Liver (tissue), 9 donors: ENCODE measurements around the gene ATP11A. TPM values are rescaled to one million over a fixed set of nuclear protein-coding genes. Genes with fewer than 3 reads are reported as not detected.

ENCODE experiments used
- DNase-seq: peaks from one replicate; pipeline ENCODE4 v3.0.0-alpha.2; 2017; ENCODE audit warnings: low spot score
- H3K27ac ChIP-seq, 2 donors: one replicate each; pipeline ENCODE4 v1.7.0; 2013; ENCODE audit warnings: inconsistent platforms in 2 of 2, low read length in 2 of 2, control low read depth in 1 of 2, low read depth in 1 of 2, mild to moderate bottlenecking in 1 of 2
- H3K27me3 ChIP-seq, 4 donors: one replicate each; pipeline versions ENCODE4 v1.6.1 to v1.7.0; 2013; ENCODE audit warnings: low read length in 3 of 4, inconsistent platforms in 1 of 4, mild to moderate bottlenecking in 1 of 4, moderate library complexity in 1 of 4; ENCODE audit not compliant: control insufficient read depth in 4 of 4, insufficient read depth in 4 of 4
- H3K36me3 ChIP-seq, 4 donors: one replicate each; pipeline versions ENCODE4 v1.6.1 to v1.7.0; 2013; ENCODE audit warnings: low read length in 3 of 4, mild to moderate bottlenecking in 3 of 4, low read depth in 1 of 4, moderate library complexity in 1 of 4; ENCODE audit not compliant: control insufficient read depth in 4 of 4, insufficient read depth in 3 of 4
- H3K4me1 ChIP-seq, 4 donors: one replicate each; pipeline versions ENCODE4 v1.6.1 to v1.7.0; 2013; ENCODE audit warnings: low read length in 3 of 4, mild to moderate bottlenecking in 3 of 4, moderate library complexity in 1 of 4; ENCODE audit not compliant: control insufficient read depth in 4 of 4, insufficient read depth in 4 of 4
- H3K4me3 ChIP-seq, 3 donors: one replicate each; pipeline versions ENCODE4 v1.6.1 to v1.7.0; 2013; ENCODE audit warnings: low read length in 3 of 3, control low read depth in 1 of 3, low read depth in 1 of 3, mild to moderate bottlenecking in 1 of 3
- H3K9ac ChIP-seq, 2 donors: one replicate each; pipeline ENCODE4 v1.7.0; 2013; ENCODE audit warnings: low read length in 2 of 2, mild to moderate bottlenecking in 2 of 2, moderate library complexity in 2 of 2, control low read depth in 1 of 2, low read depth in 1 of 2
- H3K9me3 ChIP-seq, 4 donors: one replicate each; pipeline versions ENCODE4 v1.6.1 to v1.7.0; 2013; ENCODE audit warnings: low read length in 3 of 4; ENCODE audit not compliant: control insufficient read depth in 4 of 4
- ATF3 ChIP-seq: IDR thresholded peaks from 2 replicates; pipeline ENCODE4 v1.6.1; 2016; ENCODE audit warnings: antibody characterized with exemption
- CTCF ChIP-seq: fragments of 150-350 bp; IDR thresholded peaks from 2 replicates; pipeline ENCODE4 v1.5.1; 2017; ENCODE audit warnings: improper control_type of control experiment, low read depth, low read length; ENCODE audit not compliant: missing input control
- EGR1 ChIP-seq, 2 donors: IDR thresholded peaks; 2 replicates each; pipeline ENCODE4 v1.6.1; 2016 to 2018; ENCODE audit warnings: antibody characterized with exemption in 2 of 2, low read depth in 2 of 2
- FOXA1 ChIP-seq: IDR thresholded peaks from 2 replicates; pipeline ENCODE4 v1.6.1; 2016; ENCODE audit warnings: antibody characterized with exemption
- FOXA2 ChIP-seq: IDR thresholded peaks from 2 replicates; pipeline ENCODE4 v1.6.1; 2016; ENCODE audit warnings: antibody characterized with exemption
- GABPA ChIP-seq, 2 donors: IDR thresholded peaks in 1 of 2; conservative IDR thresholded peaks in 1 of 2; 2 replicates each; pipeline ENCODE4 v1.6.1; 2016; ENCODE audit warnings: antibody characterized with exemption in 2 of 2, mild to moderate bottlenecking in 1 of 2, moderate library complexity in 1 of 2
- HNF4A ChIP-seq, 2 donors: conservative IDR thresholded peaks; 2 replicates each; pipeline ENCODE4 v1.6.1; 2016; ENCODE audit warnings: antibody characterized with exemption in 2 of 2, mild to moderate bottlenecking in 2 of 2
- HNF4G ChIP-seq: IDR thresholded peaks from 2 replicates; pipeline ENCODE4 v1.6.1; 2016; ENCODE audit warnings: antibody characterized with exemption
- JUND ChIP-seq, 2 donors: IDR thresholded peaks; 2 replicates each; pipeline ENCODE4 v1.6.1; 2016; ENCODE audit warnings: antibody characterized with exemption in 2 of 2
- MAX ChIP-seq: IDR thresholded peaks from 2 replicates; pipeline ENCODE4 v1.6.1; 2016; ENCODE audit warnings: antibody characterized with exemption
- RAD21 ChIP-seq, 2 donors: IDR thresholded peaks; 2 replicates each; pipeline ENCODE4 v1.6.1; 2016; ENCODE audit warnings: antibody characterized with exemption in 2 of 2, mild to moderate bottlenecking in 2 of 2
- RXRA ChIP-seq, 2 donors: IDR thresholded peaks; 2 replicates each; pipeline ENCODE4 v1.6.1; 2017 to 2018; ENCODE audit warnings: antibody characterized with exemption in 2 of 2, mild to moderate bottlenecking in 1 of 2
- SP1 ChIP-seq: IDR thresholded peaks from 2 replicates; pipeline ENCODE4 v1.6.1; 2018; ENCODE audit warnings: antibody characterized with exemption, mild to moderate bottlenecking
- TAF1 ChIP-seq: conservative IDR thresholded peaks from 2 replicates; pipeline ENCODE4 v1.6.1; 2016; ENCODE audit warnings: antibody characterized with exemption, mild to moderate bottlenecking
- YY1 ChIP-seq: IDR thresholded peaks from 2 replicates; pipeline ENCODE4 v1.6.1; 2016; ENCODE audit warnings: antibody characterized with exemption, mild to moderate bottlenecking
- ZBTB33 ChIP-seq: IDR thresholded peaks from 2 replicates; pipeline ENCODE4 v1.6.1; 2016; ENCODE audit warnings: antibody characterized with exemption
- WGBS: extraction: QIAGEN DNeasy Blood & Tissue Kit; methylation state at CpG from one replicate; pipeline ENCODE4 v1.1.7; 2013; 5-methylcytosine and 5-hydroxymethylcytosine counted together
- polyA plus RNA-seq, 2 donors: library from polyadenylated mRNA; stranded (reverse) in 1 of 2; unstranded in 1 of 2; fragments of 200-250 nt in 1 of 2; fragments of >200 nt in 1 of 2; fragmentation: Nextera tagmentation in 1 of 2; extraction: Ambion mirVana in 1 of 2; gene quantifications; one replicate each; pipeline versions ENCODE4 v1.2.1 to v1.2.3, GENCODE V29; 2013 to 2015
- total RNA-seq, 2 donors: library from RNA; depleted of rRNA; stranded (reverse); fragments of >200 nt; gene quantifications; one replicate each; pipeline ENCODE4 v1.2.3, GENCODE V29; 2014
- donor health status: healthy.
- donor health status: healthy.
- donor health status: healthy.
- donor health status: healthy.
- donor health status: healthy.

Gene ATP11A
- total and polyA plus RNA-seq, 4 donors, result 8.7 to 27.9 (median 13.8) TPM

GRCh38 chr13:112814905-112815585 lies 125.2 kb downstream of the ATP11A start:
- Histone ChIP-seq H3K36me3 (peaks cover 15 to 44% (median 24%) of the 10 kb centered on the region in 4 donors), H3K27me3 (no peaks in the 10 kb centered on the region), H3K27ac (no peak overlapping the region), H3K4me1 (no peaks in the 10 kb centered on the region), H3K4me3 (no peak overlapping the region), H3K9me3 (no peaks in the 10 kb centered on the region), H3K9ac (no peak overlapping the region)
- TF ChIP-seq ATF3 (no peak), FOXA1 (no peak), MAX (no peak), ZBTB33 (no peak), RXRA (IDR thresholded peaks at IDR 0.05) (no peak), GABPA (IDR thresholded peaks at IDR 0.05 in 1 of 2, conservative IDR thresholded peaks at IDR 0.05 in 1 of 2) (no peak), SP1 (no peak)
- DNase-seq, result no peak
- WGBS, result 94% methylated on average over 10 of the region's 10 CpGs

- H3K9me3 ChIP-seq, result no peaks in the 10 kb centered on the region
- TF ChIP-seq FOXA1 (no peak), GABPA (IDR thresholded peaks at IDR 0.05 in 1 of 2, conservative IDR thresholded peaks at IDR 0.05 in 1 of 2) (no peak)
- peaks cover 18 to 49% (median 27%) of the 10 kb centered on the region in 4 donors for H3K36me3 ChIP-seq
- no peaks in the 10 kb centered on the region for H3K27me3 ChIP-seq
- H3K4me1 ChIP-seq, result no peaks in the 10 kb centered on the region
- no peak overlapping the region for H3K4me3 ChIP-seq
- no peak for DNase-seq
- H3K27ac ChIP-seq, result no peak overlapping the region
- 97% methylated on average over 13 of the region's 13 CpGs for WGBS
- no peak overlapping the region for H3K9ac ChIP-seq
These were observed 126.0 kb downstream of the ATP11A start for GRCh38 chr13:112815871-112816270.

- Histone ChIP-seq H3K4me1 (no peaks in the 10 kb centered on the region), H3K9ac (no peak overlapping the region), H3K27me3 (no peaks in the 10 kb centered on the region), H3K9me3 (no peaks in the 10 kb centered on the region), H3K4me3 (no peak overlapping the region), H3K36me3 (peaks cover 16 to 52% (median 31%) of the 10 kb centered on the region in 4 donors), H3K27ac (no peak overlapping the region)
- WGBS, result 98% methylated on average over 38 of the region's 38 CpGs
- no peak for DNase-seq
- TF ChIP-seq MAX, result no peak
- no peak for TF ChIP-seq YY1
- no peak for TF ChIP-seq CTCF
- TF ChIP-seq HNF4G, result no peak
- no peak for TF ChIP-seq TAF1
- TF ChIP-seq RAD21 (IDR thresholded peaks at IDR 0.05), result no peak
- TF ChIP-seq ATF3, result no peak
- no peak for TF ChIP-seq HNF4A (conservative IDR thresholded peaks at IDR 0.05)
- TF ChIP-seq ZBTB33, result no peak
- no peak for TF ChIP-seq JUND (IDR thresholded peaks at IDR 0.05)
- no peak for TF ChIP-seq GABPA (IDR thresholded peaks at IDR 0.05 in 1 of 2, conservative IDR thresholded peaks at IDR 0.05 in 1 of 2)
- TF ChIP-seq FOXA1, result no peak
- no peak for TF ChIP-seq FOXA2
- TF ChIP-seq EGR1 (IDR thresholded peaks at IDR 0.05; ENCODE audit: low read depth in 2 of 2), result no peak
- no peak for TF ChIP-seq RXRA (IDR thresholded peaks at IDR 0.05)
These were observed 128.3 kb downstream of the ATP11A start for GRCh38 chr13:112818040-112818697.
